Esophagus muscularis mucosa (tissue), 4 donors: ENCODE data around the gene KTN1. TPM values are rescaled to one million over a fixed set of nuclear protein-coding genes. Genes with fewer than 3 reads are reported as not detected.
A peak's percentile ranks its signal among the peaks of the same experiment; 100 is the strongest.

Source experiments
- DNase-seq: peaks from one replicate; pipeline ENCODE4 v3.0.0-alpha.2; 2017; ENCODE audit errors: extremely low spot score
- H3K27ac ChIP-seq, 4 donors: fragments of 200-600 bp; sonication (generic); replicated peaks in 1 of 4; 1 replicate in 3 of 4; 2 replicates in 1 of 4; pipeline ENCODE4 v1.5.1; 2016 to 2019; ENCODE audit warnings: mild to moderate bottlenecking in 1 of 4
- H3K27me3 ChIP-seq, 4 donors: fragments of 200-600 bp; sonication (generic); one replicate each; pipeline versions ENCODE4 v1.5.1 to v1.6.0; 2016 to 2019
- H3K36me3 ChIP-seq, 4 donors: fragments of 200-600 bp; sonication (generic); one replicate each; pipeline ENCODE4 v1.5.1; 2016 to 2019
- H3K4me1 ChIP-seq, 4 donors: fragments of 200-600 bp; sonication (generic); one replicate each; pipeline ENCODE4 v1.5.1; 2016 to 2019
- H3K4me3 ChIP-seq, 4 donors: fragments of 200-600 bp; sonication (generic); 1 replicate in 2 of 4; 2 replicates in 2 of 4; pipeline ENCODE4 v1.5.1; 2016 to 2019; ENCODE audit warnings: mild to moderate bottlenecking in 4 of 4, moderate library complexity in 1 of 4
- H3K9me3 ChIP-seq, 4 donors: fragments of 200-600 bp; sonication (generic); 1 replicate in 3 of 4; 2 replicates in 1 of 4; pipeline ENCODE4 v1.5.1; 2016 to 2019
- EP300 ChIP-seq: sonication (generic); formaldehyde crosslinking; IDR thresholded peaks from one replicate; pipeline ENCODE4 v1.6.1; 2017; ENCODE audit warnings: antibody characterized with exemption
- POLR2A ChIP-seq: fragments of 450-650 bp; IDR thresholded peaks from one replicate; pipeline ENCODE4 v1.6.1; 2017; ENCODE audit warnings: antibody characterized with exemption, moderate library complexity, mild to moderate bottlenecking, low read depth
- POLR2AphosphoS5 ChIP-seq, 2 donors: sonication (generic); formaldehyde crosslinking; IDR thresholded peaks; one replicate each; pipeline ENCODE4 v1.6.1; 2017; ENCODE audit warnings: antibody characterized with exemption in 2 of 2
- WGBS: methylation state at CpG from one replicate; pipeline ENCODE4 v1.1.5; 2018; 5-methylcytosine and 5-hydroxymethylcytosine counted together
- intact Hi-C: fragments of 100-400 bp; cut with DNase I; formaldehyde crosslinking; loops from one replicate; pipeline ENCODE4 v1.15.1; 2023
- total RNA-seq, 4 donors: library from RNA; depleted of rRNA; stranded (reverse); fragments of >200 nt; gene quantifications; one replicate each; pipeline versions ENCODE4 v1.1.0 to v1.2.1, GENCODE V29; 2016
- TF ChIP-seq, protein P1 (sequence below), 3 experiments: fragments of 200-600 bp in 2 of 3; fragments of 450-650 bp in 1 of 3; sonication (generic) in 2 of 3; IDR thresholded peaks; one replicate each; pipeline ENCODE4 v1.5.1; 2017 to 2019; ENCODE audit warnings: antibody characterized with exemption in 3 of 3, mild to moderate bottlenecking in 2 of 3, moderate library complexity in 1 of 3

The KTN1 gene
- total RNA-seq, 4 donors from 2014 or later: 137 to 151 (median 146) TPM

DNA sequence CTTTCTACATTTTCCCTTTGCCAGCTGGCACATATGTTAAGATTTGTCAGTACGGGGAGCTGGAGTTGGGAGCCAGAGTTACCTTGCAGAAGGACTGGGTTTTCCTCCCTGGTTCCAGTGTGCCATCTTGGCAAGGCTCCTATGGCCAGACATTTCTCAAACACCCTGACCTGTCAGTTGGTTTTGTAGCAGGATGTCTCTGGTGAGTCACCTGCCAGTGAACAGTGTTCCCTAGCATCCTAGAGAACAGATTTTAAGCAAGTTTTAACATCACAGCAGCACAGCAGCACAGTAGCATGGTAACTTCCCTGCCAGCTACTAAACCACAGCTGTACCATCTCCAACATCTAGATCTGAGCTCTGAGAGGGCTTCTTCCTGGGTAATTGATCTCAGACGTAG is 26.2 kb upstream of the KTN1 start:
- DNase-seq: no peak
- intact Hi-C loops: no loop called here
- Histone ChIP-seq H3K4me3 (no peak overlapping the region), H3K9me3 (peaks cover 0 to 5% (median 0%) of the 10 kb centered on the region in 4 donors), H3K27me3 (no peaks in the 10 kb centered on the region), H3K36me3 (peaks cover 0 to under 1% (median 0%) of the 10 kb centered on the region in 4 donors), H3K27ac (no peak overlapping the region), H3K4me1 (peaks cover 3 to 13% (median 8%) of the 10 kb centered on the region in 4 donors)
- TF ChIP-seq POLR2AphosphoS5 (IDR thresholded peaks at IDR 0.05) (no peak), EP300 (no peak)
- TF ChIP-seq, protein P1, sequence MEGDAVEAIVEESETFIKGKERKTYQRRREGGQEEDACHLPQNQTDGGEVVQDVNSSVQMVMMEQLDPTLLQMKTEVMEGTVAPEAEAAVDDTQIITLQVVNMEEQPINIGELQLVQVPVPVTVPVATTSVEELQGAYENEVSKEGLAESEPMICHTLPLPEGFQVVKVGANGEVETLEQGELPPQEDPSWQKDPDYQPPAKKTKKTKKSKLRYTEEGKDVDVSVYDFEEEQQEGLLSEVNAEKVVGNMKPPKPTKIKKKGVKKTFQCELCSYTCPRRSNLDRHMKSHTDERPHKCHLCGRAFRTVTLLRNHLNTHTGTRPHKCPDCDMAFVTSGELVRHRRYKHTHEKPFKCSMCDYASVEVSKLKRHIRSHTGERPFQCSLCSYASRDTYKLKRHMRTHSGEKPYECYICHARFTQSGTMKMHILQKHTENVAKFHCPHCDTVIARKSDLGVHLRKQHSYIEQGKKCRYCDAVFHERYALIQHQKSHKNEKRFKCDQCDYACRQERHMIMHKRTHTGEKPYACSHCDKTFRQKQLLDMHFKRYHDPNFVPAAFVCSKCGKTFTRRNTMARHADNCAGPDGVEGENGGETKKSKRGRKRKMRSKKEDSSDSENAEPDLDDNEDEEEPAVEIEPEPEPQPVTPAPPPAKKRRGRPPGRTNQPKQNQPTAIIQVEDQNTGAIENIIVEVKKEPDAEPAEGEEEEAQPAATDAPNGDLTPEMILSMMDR (IDR thresholded peaks at IDR 0.05): no peak
- WGBS: 82% methylated on average over 2 of the region's 2 CpGs

DNA sequence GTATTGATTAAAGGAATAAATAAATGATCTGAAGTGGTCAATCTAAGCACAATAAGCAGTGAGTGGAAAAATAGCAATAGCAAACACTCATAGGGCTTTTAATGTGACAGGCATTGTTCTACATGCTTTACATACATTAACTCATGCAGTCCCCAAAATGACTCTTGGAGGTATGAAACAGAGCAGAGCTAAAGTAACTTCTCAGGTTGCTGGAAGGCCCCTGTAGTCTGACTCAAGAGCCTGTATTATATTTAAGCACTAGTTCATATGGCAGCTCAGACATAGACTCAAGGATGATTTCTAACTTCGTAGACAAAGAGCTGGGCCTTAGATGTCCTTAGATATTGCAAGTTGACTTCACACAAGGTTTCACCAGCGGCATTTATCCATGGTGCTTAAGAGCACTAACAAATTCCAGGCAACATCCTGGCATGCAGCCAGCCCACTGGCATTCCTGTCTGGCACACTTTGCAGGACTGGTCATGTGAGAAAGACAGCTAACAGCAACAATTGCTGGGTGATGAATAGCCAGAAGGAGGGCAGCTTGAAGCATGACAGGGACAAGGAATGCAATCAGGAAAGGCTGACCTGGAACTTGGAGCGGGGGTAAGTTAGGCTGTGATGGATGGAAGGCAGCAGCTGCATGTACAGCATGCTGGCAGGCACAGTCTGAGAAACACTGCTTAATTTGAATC is 22.9 kb upstream of the KTN1 start:
- intact Hi-C loops: no loop called here
- no peak for DNase-seq
- H3K36me3 ChIP-seq: peaks cover 0 to 6% (median 0%) of the 10 kb centered on the region in 4 donors
- peak; percentile 42 to 67 for TF ChIP-seq POLR2AphosphoS5 (IDR thresholded peaks at IDR 0.05)
- TF ChIP-seq, protein P1 (IDR thresholded peaks at IDR 0.05): no peak
- TF ChIP-seq EP300: no peak
- peaks cover 3 to 13% (median 8%) of the 10 kb centered on the region in 4 donors for H3K4me1 ChIP-seq
- H3K9me3 ChIP-seq: peaks cover 0 to 5% (median 0%) of the 10 kb centered on the region in 4 donors
- WGBS: 29% methylated on average over 3 of the region's 3 CpGs
- H3K27me3 ChIP-seq: no peaks in the 10 kb centered on the region
- H3K27ac ChIP-seq: no peak overlapping the region
- no peak overlapping the region for H3K4me3 ChIP-seq

DNA sequence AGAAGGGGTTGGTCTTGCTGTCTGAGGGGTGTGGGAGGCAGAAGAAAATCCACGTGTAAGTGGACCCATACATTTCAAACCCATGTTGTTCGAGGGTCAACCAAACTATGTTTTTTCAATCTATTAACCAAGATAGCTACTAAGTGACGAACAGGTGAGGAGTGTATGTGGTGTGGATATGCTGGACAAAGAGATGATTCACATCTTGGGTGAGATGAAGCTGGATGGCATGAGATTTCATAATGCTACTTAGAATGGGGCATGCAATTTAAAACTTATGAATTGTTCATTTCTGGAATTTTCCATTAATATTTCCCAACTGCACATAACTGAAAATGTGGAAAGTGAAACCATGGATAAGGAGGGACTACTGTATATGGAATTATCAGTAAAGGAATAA is 17.9 kb upstream of the KTN1 start:
- intact Hi-C loops: no loop called here
- Histone ChIP-seq H3K36me3 (peaks cover 0 to 6% (median 0%) of the 10 kb centered on the region in 4 donors), H3K4me1 (peaks cover 3 to 9% (median 6%) of the 10 kb centered on the region in 4 donors), H3K27ac (no peak overlapping the region), H3K9me3 (no peaks in the 10 kb centered on the region), H3K4me3 (no peak overlapping the region), H3K27me3 (no peaks in the 10 kb centered on the region)
- TF ChIP-seq EP300 (no peak), POLR2AphosphoS5 (IDR thresholded peaks at IDR 0.05) (no peak), POLR2A (no peak)
- TF ChIP-seq, protein P1 (IDR thresholded peaks at IDR 0.05): no peak
- WGBS: 85% methylated on average over 3 of the region's 3 CpGs
- DNase-seq: no peak

DNA sequence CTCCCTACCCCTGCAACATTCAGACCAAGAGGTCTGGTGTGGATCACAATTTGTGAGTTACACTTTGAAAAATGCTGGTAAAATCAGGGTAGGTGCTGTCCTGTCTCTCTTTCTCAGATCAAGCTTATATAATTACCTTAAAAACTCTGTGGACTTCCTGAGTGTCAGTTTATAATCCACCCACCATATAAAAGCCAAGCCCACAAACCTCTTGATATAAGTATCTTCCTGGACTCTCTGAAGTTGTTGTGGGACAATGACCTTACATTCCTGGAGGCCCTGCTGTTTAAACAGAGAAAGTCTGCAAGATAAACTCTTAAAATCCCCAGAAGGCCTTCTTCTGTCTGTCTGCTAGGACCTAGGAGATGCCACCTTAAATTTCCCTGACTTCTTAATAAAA is 11.4 kb upstream of the KTN1 start:
- Histone ChIP-seq H3K4me1 (no peaks in the 10 kb centered on the region), H3K9me3 (no peaks in the 10 kb centered on the region), H3K27ac (no peak overlapping the region), H3K36me3 (no peaks in the 10 kb centered on the region), H3K4me3 (no peak overlapping the region), H3K27me3 (no peaks in the 10 kb centered on the region)
- DNase-seq: no peak
- intact Hi-C loops: no loop called here
- TF ChIP-seq POLR2A (no peak), POLR2AphosphoS5 (IDR thresholded peaks at IDR 0.05) (no peak), EP300 (no peak)
- TF ChIP-seq, protein P1 (IDR thresholded peaks at IDR 0.05): no peak
